Measurements from ENCODE around the gene MTMR12.

DNA sequence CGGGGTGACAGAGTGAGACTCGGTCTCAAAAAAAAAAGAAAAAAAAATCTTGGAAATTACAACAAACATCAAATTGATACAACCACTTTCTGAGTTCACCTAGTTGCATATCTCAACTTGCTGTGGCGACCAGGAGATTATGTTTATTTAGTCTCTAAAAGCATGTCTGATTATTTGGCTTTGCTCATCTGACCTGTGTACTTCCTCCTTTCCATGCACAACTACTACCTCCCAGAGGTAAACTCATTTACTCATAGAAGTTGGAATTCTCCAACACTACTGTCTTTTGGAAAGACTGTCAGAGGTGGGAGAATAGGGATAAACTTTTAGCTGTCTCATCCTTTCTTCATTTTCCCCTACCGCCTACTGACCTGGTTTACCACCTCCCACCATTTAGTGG is 42.6 kb downstream of the MTMR12 start:
- TF ChIP-seq POLR2A (IDR thresholded peaks at IDR 0.05; ENCODE audit: low read length) (no peak), GATA1 (IDR thresholded peaks at IDR 0.05; ENCODE audit: low read depth, low read length) (no peak)
